ENCODE measurements around the gene SDCCAG8.

DNA sequence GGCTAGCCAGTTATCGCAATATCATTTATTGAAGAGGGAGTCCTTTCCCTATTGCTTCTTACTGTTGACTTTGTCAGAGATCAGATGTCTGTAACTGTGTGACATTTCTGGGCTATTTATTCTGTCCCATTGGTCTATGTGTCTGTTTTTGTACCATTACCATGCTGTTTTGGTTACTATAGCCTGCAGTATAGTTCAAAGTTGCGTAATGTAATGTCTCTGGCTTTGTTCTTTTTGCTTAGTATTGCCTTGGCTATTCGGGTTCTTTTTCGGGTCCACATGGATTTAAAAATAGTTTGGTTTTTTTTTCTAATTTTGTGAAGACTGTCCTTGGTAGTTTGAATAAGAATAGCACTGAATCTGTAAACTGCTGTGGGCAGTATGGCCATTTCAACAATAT lies 273.7 kb downstream of the SDCCAG8 start:
- no peak for TF ChIP-seq CTCF (IDR thresholded peaks at IDR 0.05; ENCODE audit: low read depth, low read length)
- no peak for TF ChIP-seq MYC (IDR thresholded peaks at IDR 0.05; ENCODE audit: low read depth, low read length)
- TF ChIP-seq POLR2A (IDR thresholded peaks at IDR 0.05; ENCODE audit: extremely low read depth, insufficient read length), result no peak
- TF ChIP-seq, protein P1, sequence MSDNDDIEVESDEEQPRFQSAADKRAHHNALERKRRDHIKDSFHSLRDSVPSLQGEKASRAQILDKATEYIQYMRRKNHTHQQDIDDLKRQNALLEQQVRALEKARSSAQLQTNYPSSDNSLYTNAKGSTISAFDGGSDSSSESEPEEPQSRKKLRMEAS (IDR thresholded peaks at IDR 0.05; ENCODE audit: low read depth, low read length), result no peak
